Omental fat pad (tissue), 4 donors: ENCODE data around the gene TTC39B. TPM values are rescaled to one million over a fixed set of nuclear protein-coding genes. Genes with fewer than 3 reads are reported as not detected.

ENCODE experiments used
- ATAC-seq: fragments of 150-250 bp; one replicate; pipeline ENCODE4 v1.9.1; 2016; ENCODE audit warnings: mild to moderate bottlenecking, moderate library complexity; ENCODE audit not compliant: low FRiP score
- DNase-seq: peaks from one replicate; pipeline ENCODE4 v3.0.0-alpha.2; 2019; ENCODE audit warnings: low spot score
- total RNA-seq, 4 donors: library from RNA; depleted of rRNA; stranded (reverse); fragments of >200 nt; gene quantifications; one replicate each; pipeline ENCODE4 v1.1.0, GENCODE V29; 2016
- TF ChIP-seq, protein P1 (sequence below), 3 donors: fragments of 450-650 bp; IDR thresholded peaks; one replicate each; pipeline ENCODE4 v1.5.1; 2016 to 2017; ENCODE audit warnings: antibody characterized with exemption in 3 of 3, mild to moderate bottlenecking in 3 of 3, moderate library complexity in 2 of 3

Gene TTC39B
- total RNA-seq, 4 donors from 2014 or later = 3.7 to 12.6 (median 5.3) TPM

DNA sequence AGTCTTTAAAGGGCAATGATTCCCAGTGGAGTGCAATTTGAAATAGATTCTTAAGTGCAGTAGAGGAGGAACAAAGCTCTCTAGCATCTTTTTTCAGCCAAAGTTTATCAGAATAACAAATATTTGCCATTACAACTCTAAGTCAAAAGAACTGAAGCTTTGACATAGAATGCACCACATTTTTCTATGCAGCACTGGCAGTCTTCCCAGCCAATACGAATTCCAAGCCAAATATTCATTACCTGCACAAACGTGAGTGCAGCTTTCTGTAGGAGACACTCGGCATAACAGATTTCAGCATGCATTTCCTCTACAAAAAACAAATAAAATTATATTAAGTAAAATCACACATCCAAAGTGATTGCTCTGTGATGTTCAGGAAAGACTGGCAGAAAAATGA lies 103.4 kb downstream of the TTC39B start:
- DNase-seq (no peak), ATAC-seq (no peak)
- TF ChIP-seq, protein P1, sequence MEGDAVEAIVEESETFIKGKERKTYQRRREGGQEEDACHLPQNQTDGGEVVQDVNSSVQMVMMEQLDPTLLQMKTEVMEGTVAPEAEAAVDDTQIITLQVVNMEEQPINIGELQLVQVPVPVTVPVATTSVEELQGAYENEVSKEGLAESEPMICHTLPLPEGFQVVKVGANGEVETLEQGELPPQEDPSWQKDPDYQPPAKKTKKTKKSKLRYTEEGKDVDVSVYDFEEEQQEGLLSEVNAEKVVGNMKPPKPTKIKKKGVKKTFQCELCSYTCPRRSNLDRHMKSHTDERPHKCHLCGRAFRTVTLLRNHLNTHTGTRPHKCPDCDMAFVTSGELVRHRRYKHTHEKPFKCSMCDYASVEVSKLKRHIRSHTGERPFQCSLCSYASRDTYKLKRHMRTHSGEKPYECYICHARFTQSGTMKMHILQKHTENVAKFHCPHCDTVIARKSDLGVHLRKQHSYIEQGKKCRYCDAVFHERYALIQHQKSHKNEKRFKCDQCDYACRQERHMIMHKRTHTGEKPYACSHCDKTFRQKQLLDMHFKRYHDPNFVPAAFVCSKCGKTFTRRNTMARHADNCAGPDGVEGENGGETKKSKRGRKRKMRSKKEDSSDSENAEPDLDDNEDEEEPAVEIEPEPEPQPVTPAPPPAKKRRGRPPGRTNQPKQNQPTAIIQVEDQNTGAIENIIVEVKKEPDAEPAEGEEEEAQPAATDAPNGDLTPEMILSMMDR (IDR thresholded peaks at IDR 0.05) = no peak

DNA sequence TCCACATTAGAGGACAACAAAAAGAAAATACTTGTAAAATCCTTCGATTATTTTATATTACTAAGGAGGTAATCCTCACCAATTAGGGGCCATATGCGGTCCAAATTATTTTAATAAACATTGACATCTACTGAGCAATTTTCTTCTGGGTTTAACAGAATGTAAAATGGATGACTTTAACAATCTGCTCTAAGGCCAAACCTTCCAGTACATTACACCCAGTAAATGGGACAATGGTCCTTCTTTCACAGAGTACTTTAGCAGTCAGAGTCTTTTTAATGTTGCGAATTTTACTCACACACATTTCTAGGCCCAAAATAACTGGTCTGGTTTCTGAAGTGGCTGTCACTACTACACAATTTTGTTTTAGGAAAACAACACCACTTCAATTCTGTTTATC lies 106.9 kb downstream of the TTC39B start:
- TF ChIP-seq, protein P1 (IDR thresholded peaks at IDR 0.05) = no peak
- ATAC-seq (no peak), DNase-seq (no peak)

DNA sequence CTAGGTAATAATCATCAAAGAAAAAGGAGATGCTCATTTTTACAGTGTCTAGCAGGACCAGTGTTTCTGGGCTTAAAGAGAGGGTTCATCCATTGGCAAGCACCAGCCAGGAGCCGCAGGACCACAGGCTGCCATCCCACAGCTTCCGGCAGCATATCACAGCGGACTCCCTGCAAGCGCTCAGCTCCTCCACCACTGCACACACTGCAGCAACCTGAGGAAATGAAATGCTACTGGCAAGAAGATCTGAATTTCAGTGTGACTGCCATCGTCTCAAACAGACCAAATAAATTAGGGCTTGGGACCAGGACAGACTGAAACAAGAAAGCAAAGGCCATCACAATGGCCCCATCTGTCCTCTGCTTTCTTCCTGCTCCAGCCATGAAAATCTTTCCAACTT lies 114.2 kb downstream of the TTC39B start:
- no peak for DNase-seq
- TF ChIP-seq, protein P1 (IDR thresholded peaks at IDR 0.05) = no peak
- ATAC-seq = no peak

DNA sequence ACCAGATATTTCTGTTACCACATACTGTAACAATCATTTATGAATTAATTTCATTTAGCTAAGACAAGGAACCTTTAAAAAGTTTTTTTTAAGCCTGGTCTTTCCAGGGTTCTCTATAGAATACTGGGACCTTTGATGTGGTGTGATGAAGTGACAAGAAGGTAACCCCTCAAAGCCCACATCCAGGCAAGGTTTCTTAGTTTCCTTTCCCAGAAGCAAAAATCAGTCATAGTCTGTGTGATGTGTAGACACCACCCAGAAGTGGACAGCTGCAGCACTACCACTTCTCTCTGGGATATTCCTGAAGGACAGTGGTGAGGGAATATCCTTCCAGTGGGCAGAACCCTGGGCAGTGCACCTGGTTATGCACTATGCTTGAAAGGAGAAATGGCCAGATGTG lies 115.6 kb downstream of the TTC39B start:
- ATAC-seq = no peak

DNA sequence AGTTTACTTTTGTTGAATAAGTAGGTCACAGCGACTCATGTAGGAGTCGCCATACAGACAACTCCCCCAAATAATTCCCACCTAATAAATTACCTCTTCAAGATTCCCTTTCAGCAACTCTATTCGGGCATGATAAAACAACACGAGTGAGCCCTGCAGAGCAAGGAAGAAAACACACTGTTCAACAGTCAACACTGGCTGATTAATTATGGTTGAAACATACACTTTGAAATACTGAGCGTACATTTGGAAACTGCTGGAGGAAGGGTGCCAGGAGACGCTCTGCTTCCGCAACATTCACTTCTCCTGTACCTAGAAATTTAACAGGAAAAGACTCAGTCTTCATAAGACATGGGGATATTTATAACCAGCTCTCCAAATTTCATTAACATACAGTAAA lies 117.5 kb downstream of the TTC39B start:
- TF ChIP-seq, protein P1 (IDR thresholded peaks at IDR 0.05) = no peak
- peak; percentile 68 for ATAC-seq
- no peak for DNase-seq

More for the DNA sequence above, 115.6 kb downstream of the TTC39B start:
- TF ChIP-seq, protein P1 (IDR thresholded peaks at IDR 0.05) = no peak
- no peak for DNase-seq

DNA sequence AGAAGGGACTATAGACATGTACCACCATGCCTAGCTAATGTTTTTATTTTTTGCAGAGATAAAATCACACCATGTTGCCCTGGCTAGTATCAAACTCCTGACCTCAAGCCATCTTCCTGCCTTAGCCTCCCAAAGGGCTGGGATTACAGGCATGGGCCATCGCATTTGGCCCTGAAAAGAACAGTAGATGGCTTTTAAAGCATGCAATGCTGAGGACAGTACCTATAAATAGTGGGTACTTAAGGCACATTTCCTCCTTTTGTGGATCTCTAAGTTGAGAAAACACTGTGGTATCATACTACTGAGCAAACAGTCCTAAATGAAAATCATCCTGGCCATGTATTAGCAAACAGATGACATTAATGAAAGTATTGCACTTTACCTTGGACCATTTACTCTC lies 119.4 kb downstream of the TTC39B start:
- DNase-seq (no peak), ATAC-seq (no peak)
- TF ChIP-seq, protein P1 (IDR thresholded peaks at IDR 0.05) = no peak

DNA sequence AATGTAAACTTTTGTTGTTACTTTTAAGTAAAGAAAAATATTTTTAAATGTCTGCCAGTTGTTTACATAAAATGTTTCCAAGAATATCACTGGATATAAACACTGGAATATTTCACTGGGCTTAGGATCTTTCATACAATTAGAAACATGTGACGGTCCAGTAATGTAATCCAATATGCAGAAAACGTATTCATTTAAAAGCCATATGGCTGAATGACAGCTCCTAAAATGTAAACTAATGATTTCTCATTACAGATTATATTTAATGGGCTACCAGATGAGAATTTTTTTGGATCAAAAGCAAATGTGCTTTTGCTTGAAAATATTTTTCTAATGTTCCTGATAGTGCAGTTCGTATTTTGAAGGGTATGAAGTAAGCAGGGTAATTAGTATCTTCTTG lies 124.3 kb downstream of the TTC39B start:
- ATAC-seq (no peak), DNase-seq (no peak)
- TF ChIP-seq, protein P1 (IDR thresholded peaks at IDR 0.05) = no peak
